ENCODE data around the gene TBC1D2. TPM values are rescaled to one million over a fixed set of nuclear protein-coding genes. Genes with fewer than 3 reads are reported as not detected.

The TBC1D2 gene
- total and polyA plus RNA-seq, 10 of the 15 experiments (the other 5 are each of a cell fraction or from before 2014, with no cell fraction given), result 0.04 to 1.6 (median 1.1) TPM

GRCh38 chr9:98219364-98219716 lies 36.1 kb downstream of the TBC1D2 start:
- in situ Hi-C loops (cut with MboI), result no loop called here
- ATAC-seq, result no peak
- Histone ChIP-seq H4K20me1 (ENCODE audit: control insufficient read depth, insufficient read depth) (no peaks in the 10 kb centered on the region), H3K79me2 (ENCODE audit: control insufficient read depth, insufficient read depth, low read length) (no peaks in the 10 kb centered on the region), H3K4me1 (ENCODE audit: control insufficient read depth, insufficient read depth, low read length) (no peaks in the 10 kb centered on the region), H3K4me2 (ENCODE audit: control insufficient read depth, insufficient read depth) (no peak overlapping the region), H2AFZ (ENCODE audit: control insufficient read depth, low read depth, low read length) (no peak overlapping the region), H3K36me3 (ENCODE audit: control insufficient read depth in 2 of 2, insufficient read depth in 2 of 2, low read length in 1 of 2) (no peaks in the 10 kb centered on the region), H3K4me3 (no peak overlapping the region), H3K27me3 (replicated peaks in 1 of 2; ENCODE audit: control insufficient read depth in 2 of 2, insufficient read depth in 2 of 2, low read length in 1 of 2) (no peaks in the 10 kb centered on the region), H3K27ac (ENCODE audit: control insufficient read depth, insufficient read depth) (no peak overlapping the region), H3K9ac (ENCODE audit: control insufficient read depth, insufficient read depth, low read length) (no peak overlapping the region), H3K9me3 (replicated peaks; ENCODE audit: control insufficient read depth, insufficient read depth, low read length) (no peaks in the 10 kb centered on the region)
- RAD21 ChIA-PET (ENCODE audit: unreplicated experiment), result no interaction called here
- no TSS peak for BruUV-seq (replicated peaks)
- intact Hi-C loops (cut with micrococcal nuclease; ENCODE audit: unreplicated experiment), result no loop called here
- SMC1A ChIA-PET (ENCODE audit: uncharacterized antibody, unreplicated experiment), result no interaction called here
- WGBS (ENCODE audit: insufficient coverage, insufficient replicate concordance, low lambda C conversion rate, missing lambda C conversion rate), result 66% methylated on average over 7 of the region's 7 CpGs
- no peak for DNase-seq (ENCODE audit: low read depth, low spot score)
- no peak for FAIRE-seq
- POLR2A ChIA-PET, result no interaction called here
- CTCF ChIA-PET, result interaction anchor here (1.3 kb wide), 1 partner anchor 12 kb away, joined by 4 read pairs; no protein-coding TSS in a partner anchor
- TF ChIP-seq PAX5 (IDR thresholded peaks at IDR 0.05; ENCODE audit: borderline replicate concordance, low read depth, low read length), result no peak
- TF ChIP-seq RCOR1 (conservative IDR thresholded peaks at IDR 0.05; ENCODE audit: low read depth, low read length), result no peak
- no peak for TF ChIP-seq REST (IDR thresholded peaks at IDR 0.05; ENCODE audit: low read depth, low read length)
- TF ChIP-seq ASH2L (IDR thresholded peaks at IDR 0.05; ENCODE audit: borderline replicate concordance, low read depth), result no peak
- TF ChIP-seq CEBPZ (IDR thresholded peaks at IDR 0.05; ENCODE audit: low read depth, low read length), result no peak
- no peak for TF ChIP-seq EP300 (IDR thresholded peaks at IDR 0.05; ENCODE audit: borderline replicate concordance in 1 of 2, control insufficient read depth in 1 of 2, low read depth in 2 of 2, low read length in 2 of 2)
- no peak for TF ChIP-seq ESRRA (IDR thresholded peaks at IDR 0.05; ENCODE audit: low read length)
- TF ChIP-seq ZBTB40 (IDR thresholded peaks at IDR 0.05; ENCODE audit: borderline replicate concordance), result no peak
- no peak for TF ChIP-seq MEF2A (IDR thresholded peaks at IDR 0.05; ENCODE audit: insufficient read depth, low read depth, low read length)
- no peak for TF ChIP-seq TCF7 (IDR thresholded peaks at IDR 0.05; ENCODE audit: borderline replicate concordance)
- no peak for TF ChIP-seq MTA2 (IDR thresholded peaks at IDR 0.05; ENCODE audit: low read depth)
- TF ChIP-seq BMI1 (IDR thresholded peaks at IDR 0.05; ENCODE audit: borderline replicate concordance), result no peak
- TF ChIP-seq IRF3 (IDR thresholded peaks at IDR 0.05), result no peak
